Kidney capillary endothelial cell (primary cell): ENCODE measurements around the gene THBD.

Experiments used
- DNase-seq: peaks from one replicate; pipeline ENCODE4 v3.0.0-alpha.2; 2018; ENCODE audit warnings: low spot score

Gene THBD, protein sequence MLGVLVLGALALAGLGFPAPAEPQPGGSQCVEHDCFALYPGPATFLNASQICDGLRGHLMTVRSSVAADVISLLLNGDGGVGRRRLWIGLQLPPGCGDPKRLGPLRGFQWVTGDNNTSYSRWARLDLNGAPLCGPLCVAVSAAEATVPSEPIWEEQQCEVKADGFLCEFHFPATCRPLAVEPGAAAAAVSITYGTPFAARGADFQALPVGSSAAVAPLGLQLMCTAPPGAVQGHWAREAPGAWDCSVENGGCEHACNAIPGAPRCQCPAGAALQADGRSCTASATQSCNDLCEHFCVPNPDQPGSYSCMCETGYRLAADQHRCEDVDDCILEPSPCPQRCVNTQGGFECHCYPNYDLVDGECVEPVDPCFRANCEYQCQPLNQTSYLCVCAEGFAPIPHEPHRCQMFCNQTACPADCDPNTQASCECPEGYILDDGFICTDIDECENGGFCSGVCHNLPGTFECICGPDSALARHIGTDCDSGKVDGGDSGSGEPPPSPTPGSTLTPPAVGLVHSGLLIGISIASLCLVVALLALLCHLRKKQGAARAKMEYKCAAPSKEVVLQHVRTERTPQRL

GRCh38 chr20:23049201-23050075 is at the start of gene THBD:
Gene THBD, minus strand, starts transcription at chr20:23049672. Its CDS starts 168 bp downstream, at chr20:23049504.
- DNase-seq: peak; percentile 87

DNA sequence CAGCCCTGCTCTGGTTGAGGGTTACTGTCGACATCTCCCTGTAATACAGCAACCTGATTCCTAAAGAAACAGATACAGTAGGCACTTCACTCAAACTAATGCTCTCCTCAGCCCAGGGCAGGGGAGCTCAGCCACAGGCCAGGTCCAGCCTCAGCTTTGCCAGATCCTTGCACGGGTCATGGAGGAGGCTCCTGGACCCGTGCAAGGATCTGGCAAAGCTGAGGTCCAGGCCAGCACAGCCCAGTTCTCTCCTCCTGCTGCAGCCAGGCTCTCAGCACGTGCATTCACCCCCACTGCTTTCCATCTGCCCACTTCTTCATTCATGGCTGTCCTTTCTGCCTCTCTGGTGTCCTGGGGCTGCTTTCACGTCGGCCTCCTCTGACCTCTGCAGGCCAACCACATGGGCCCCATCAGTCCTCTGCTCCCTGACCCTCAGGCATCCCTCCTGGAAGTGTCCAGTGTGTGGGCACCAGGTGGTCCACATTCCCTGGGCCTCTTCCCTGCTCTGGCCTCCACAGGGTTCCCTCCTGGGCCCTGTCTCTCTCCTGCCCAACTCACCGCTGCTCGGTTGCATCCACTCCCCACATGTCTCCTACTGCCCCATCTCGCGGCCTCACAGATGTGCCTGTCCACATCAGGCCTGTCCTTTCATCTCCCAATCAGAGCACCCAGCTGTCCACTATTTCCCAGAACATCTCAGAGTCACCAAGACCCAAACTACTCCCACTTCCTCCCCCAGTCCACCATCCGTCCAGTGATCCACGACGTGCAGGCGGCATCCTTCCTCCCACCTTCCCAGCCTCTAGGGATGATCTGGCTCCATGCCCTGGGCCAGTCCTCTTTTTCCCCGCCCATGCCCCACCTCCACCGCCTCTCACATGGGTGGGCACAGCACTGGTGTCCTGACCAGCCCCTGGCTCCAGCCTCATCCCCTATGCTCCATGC is 48.4 kb upstream of the THBD start:
- DNase-seq: no peak

DNA sequence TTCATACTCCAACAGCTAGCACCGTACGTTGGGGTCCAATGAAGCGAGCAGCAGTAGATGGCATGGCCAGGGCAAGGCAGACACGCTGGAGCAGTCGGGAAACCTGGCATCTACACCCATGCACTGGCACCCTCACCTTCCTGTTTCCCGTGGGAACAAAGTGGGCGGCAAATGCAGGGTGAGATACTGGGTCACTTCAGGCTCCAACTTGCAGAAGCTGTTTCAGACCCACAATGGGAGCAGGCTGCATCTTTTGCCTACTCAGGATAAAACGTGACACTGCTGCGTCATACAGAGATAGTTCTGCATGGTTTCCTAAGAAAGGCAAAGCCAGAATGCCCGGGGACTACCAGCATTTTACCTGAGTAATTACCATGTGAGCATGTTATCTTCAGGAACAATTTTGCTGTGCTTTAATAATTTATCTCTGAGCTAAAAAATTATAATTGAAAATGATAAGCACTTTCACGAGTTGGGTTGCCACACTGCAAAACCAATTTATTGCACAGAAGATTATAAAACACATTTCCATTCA is 47.6 kb upstream of the THBD start:
- no peak for DNase-seq

GRCh38 chr20:23096097-23096496 is 46.6 kb upstream of the THBD start:
- no peak for DNase-seq

DNA sequence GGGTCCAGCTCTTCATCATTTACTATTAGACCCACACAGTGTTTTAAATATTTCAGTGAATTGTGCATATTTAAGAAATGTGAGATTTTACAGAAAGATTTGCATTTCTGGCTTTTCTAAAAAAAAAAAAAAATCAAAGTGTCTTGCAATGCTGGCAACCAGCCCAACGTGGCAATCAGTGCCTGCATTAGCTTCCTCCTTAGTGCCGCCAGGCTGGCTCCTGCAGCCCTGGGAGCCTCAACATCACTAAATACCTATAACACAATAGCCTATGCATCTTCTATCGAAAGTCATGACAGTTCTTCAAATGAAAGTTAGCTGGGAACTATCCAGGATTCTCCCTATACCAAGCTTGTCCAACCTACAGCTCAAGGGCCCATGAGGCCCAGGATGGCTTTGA is 46.0 kb upstream of the THBD start:
- no peak for DNase-seq

DNA sequence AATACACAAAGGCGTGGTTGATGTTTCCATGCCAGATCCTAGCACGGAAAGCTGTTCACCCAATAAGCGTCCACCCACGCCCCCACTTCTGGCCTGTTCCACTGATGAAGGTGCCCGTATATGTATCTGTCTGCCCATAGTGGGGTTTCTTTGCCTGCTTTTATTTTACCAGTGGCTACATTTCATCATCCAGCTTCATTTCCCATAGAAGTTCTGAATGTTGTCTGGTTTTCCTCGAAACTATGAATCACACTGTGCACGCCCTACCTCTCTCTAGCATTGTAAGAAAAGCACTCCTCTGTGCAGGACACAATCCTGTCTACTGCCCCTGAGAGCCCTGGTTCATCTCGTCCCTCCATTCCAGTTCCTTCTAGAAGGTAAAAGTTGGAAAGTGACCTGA is 45.5 kb upstream of the THBD start:
- no peak for DNase-seq

DNA sequence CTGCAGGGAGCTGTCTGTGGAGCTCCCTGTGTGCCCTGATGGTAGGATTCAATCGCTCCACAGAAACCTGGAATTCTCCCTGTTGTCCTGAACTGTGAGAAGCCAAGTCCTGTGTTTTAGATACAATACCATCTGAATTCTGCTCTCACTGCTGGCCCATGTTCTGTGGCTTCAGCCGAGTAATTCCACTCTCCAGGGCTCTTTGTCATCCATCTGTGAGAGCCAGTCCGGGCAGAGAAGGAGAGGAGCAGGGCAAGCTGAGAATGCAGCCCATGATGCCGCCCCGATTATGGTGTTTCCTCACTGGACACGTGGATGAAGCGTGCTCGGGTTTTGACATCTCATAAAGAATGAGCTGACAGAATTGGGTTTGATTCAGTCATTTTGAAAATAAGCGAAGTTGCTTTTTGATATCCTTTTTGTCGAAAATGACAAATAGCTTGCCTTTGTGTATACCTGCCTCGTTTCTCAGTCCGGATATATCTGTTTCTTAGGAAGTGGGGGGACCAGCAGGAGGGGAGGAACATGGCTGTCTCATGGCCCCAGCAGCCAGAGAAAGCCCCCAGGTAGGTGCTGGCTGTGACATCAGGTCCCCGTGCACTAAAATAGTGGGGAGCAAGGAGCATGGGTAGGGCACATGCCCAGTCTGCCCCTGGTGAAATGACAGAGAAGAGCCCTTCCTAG is 44.9 kb upstream of the THBD start:
- DNase-seq: no peak

DNA sequence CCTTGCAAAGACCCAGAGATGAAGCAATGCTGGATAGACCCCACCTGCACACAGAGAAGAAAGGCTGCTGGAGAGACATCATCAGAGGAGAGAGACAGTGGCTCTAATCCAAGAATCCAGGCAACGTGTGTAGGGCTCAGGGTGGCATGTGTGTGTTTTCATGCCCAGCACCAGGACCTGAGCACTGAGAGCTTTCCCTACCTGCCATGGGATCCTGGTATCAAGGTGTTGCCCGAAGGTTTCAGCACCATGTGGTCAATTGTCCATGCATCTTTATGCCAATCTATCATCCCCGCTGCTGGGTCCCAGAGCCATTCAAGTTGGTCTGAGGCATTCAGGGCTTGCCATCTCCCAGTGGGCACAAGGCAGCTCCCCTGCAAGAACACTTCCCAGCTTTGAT is 44.1 kb upstream of the THBD start:
- DNase-seq: no peak

DNA sequence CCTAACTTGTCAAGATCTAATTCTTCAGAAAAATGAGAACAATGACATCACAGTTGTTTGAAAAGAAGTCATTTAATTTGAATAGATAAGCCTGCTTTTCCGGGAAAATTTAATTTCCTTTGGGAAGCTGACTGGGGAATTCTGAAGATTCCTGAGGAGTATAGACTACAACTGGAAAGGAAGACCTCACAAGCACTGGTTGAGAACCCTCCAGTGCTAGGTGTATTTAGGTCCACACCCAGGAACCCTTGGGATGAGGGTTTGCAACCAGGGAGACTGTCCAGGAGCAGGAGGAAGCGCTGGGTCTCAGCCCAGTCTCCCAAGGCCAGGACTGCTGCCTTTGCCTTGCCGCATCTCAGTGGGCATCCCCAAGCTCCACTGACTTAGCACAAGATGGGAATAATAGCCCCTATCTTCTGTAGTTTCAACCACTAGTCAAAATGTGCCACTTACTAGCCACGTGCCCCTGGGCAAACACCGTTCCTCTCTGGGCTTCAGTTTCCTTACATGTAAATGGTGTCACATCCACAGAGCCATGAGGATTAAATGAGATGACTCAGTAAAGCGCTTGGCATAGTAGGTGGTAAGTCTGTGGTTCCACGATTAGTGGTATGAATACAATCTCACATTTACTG is 43.5 kb upstream of the THBD start:
- no peak for DNase-seq

GRCh38 chr20:23092384-23092756 is 42.9 kb upstream of the THBD start:
- DNase-seq: no peak

- no peak for DNase-seq
Measured at GRCh38 chr20:23091721-23092383, 42.4 kb upstream of the THBD start.

- no peak for DNase-seq
Measured at GRCh38 chr20:23090878-23091277, 41.4 kb upstream of the THBD start.

- DNase-seq: no peak
Measured at GRCh38 chr20:23090147-23090546, 40.7 kb upstream of the THBD start.

DNA sequence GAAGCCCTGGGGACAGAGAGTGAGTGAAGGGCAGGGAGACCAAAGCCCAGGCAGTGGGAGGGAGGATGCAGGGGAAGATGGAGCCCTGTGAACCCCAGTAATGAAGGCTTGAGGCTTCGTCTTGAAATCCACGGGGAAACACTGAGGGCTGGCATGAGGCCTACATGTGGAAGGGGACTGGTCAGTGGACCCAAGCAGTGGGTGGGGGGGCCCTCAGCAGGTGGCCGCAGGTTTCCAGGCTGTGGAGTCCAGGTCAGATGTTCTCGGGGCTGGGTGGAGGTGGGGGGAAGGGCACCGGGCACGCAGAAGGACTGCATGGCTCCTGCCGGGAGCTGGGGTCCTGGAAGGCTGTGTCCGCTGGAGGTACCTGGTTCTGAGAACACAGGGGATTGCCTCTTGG is 39.4 kb upstream of the THBD start:
- no peak for DNase-seq

- no peak for DNase-seq
Measured at GRCh38 chr20:23087587-23088251, 38.2 kb upstream of the THBD start.

- DNase-seq: peak; percentile 87
Measured at GRCh38 chr20:23086931-23087411, 37.5 kb upstream of the THBD start.

DNA sequence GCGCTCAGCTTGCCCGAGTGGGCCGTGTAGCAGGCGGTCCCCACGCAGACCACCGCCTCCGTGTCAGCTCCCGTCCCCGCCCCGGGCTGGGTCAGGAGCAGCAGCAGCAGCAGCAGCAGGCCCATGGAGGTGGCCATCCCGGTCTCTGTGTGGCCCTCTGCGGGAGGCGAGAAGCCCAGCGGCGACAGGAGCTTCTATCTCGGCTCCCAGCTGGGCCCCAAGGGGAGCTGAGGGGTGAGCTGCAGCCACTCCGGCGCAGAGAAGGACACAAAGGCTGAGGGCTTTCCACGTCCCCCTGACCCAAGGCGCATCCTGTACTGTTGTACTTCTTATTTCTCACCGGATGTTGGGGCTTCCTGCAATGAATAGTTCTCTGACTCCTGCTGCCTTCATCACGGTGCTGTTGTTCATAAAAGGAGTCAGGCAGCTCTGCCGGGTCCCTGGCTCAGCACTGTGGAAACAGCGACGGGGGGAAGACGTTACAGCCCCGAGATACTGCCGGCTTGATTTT is 36.6 kb upstream of the THBD start, which contains the start of gene CD93:
Gene CD93, minus strand, starts transcription at position 269 of the 511 bp plus-strand sequence. Its CDS starts 132 bp downstream, at position 137.
- DNase-seq: peak; percentile 95

DNA sequence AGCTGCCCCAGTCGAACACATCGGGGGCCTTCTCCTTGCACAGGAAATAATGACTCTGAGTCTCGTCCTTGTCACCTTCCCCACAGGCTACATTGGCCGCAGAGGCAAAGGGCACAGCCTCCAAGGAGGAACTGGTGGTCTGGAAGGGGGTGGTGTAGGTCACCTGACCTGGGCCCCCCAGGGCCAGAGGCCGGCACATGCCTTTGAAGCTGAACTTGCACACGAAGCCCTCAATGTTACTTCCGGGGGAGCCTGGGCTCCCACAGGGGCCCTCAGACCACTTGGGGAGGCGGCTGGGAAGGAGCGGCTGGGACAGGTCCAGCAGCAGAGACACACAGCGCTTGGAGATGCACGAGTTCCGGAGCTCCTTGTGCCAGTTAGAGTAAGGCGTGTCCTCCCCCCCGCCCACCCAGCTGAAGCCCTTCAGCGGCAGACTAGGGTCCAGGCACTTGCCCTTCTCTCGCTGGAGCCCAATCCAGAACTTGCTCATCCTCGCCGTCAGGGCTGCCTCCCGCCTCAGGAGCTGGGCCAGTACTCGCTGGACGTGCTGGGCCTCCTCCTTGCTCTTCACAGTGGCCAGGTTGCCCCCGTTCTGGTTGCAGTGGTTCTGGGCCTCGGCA is 36.1 kb upstream of the THBD start:
- peak; percentile 77 for DNase-seq
